Measurements from ENCODE around the gene TRIM43B.
A peak's percentile ranks its signal among the peaks of the same experiment; 100 is the strongest.
"Not testable (repeated sequence)": the region's sequence is repeated elsewhere in the genome, so short reads cannot be mapped to it uniquely, and the experiment has no call there.

The TRIM43B gene
- total RNA-seq, result 0 reads per million in 3 donors

GRCh38 chr2:95484654-95485053, at the start of gene TRIM43B:
TRIM43B (minus strand) TSS chr2:95484754; CDS start chr2:95482714, 2,040 bp downstream.
- not testable (repeated sequence) for H3K27me3 ChIP-seq (replicated peaks; ENCODE audit: control insufficient read depth, insufficient read depth, low read length, poor library complexity, severe bottlenecking); DNase-seq; H3K4me3 ChIP-seq (ENCODE audit: insufficient read depth, low read depth, low read length, poor library complexity, severe bottlenecking); H3K27ac ChIP-seq (ENCODE audit: insufficient read depth, low read length, poor library complexity, severe bottlenecking); H3K36me3 ChIP-seq (ENCODE audit: control insufficient read depth, insufficient read depth, low read length); H3K4me1 ChIP-seq (ENCODE audit: control insufficient read depth, insufficient read depth, low read length, poor library complexity, severe bottlenecking); H3K9me3 ChIP-seq (ENCODE audit: control insufficient read depth, low read length)

DNA sequence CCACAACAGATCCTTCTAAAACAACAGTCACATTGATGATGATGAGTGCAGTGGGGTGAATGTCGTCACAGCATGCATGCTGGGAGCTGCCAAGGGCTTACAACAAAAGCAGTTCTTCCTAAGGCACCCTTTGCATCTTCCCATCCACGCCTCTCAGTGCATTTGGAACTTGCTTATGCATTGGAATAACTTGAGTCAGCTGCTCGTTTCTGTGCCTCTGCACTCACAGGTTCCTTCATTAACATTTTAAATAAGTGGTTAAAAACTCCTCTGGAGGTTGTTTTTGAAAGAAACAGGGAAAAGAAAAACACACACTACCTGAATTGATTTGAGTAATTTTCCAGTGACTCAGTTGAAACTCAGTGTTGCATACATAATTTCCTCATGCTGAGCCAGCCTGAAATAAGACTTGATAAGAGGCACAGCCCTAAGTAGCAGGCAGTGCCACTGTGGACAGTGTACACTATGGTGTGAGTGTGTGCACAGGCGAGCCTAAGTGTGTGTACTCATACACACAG, 46.8 kb upstream of the TRIM43B start:
- Histone ChIP-seq H3K36me3 (ENCODE audit: control insufficient read depth, insufficient read depth, low read length) (peaks cover 3% of the 10 kb centered on the region), H3K4me3 (ENCODE audit: insufficient read depth, low read depth, low read length, poor library complexity, severe bottlenecking) (no peak overlapping the region), H3K27ac (ENCODE audit: insufficient read depth, low read length, poor library complexity, severe bottlenecking) (no peak overlapping the region), H3K27me3 (replicated peaks; ENCODE audit: control insufficient read depth, insufficient read depth, low read length, poor library complexity, severe bottlenecking) (no peaks in the 10 kb centered on the region), H3K9me3 (ENCODE audit: control insufficient read depth, low read length) (no peaks in the 10 kb centered on the region), H3K4me1 (ENCODE audit: control insufficient read depth, insufficient read depth, low read length, poor library complexity, severe bottlenecking) (peaks cover 4% of the 10 kb centered on the region)
- no peak for DNase-seq

GRCh38 chr2:95530734-95531133, 46.2 kb upstream of the TRIM43B start:
- no peak overlapping the region for H3K27ac ChIP-seq (ENCODE audit: insufficient read depth, low read length, poor library complexity, severe bottlenecking)
- no peaks in the 10 kb centered on the region for H3K9me3 ChIP-seq (ENCODE audit: control insufficient read depth, low read length)
- no peak for DNase-seq
- no peaks in the 10 kb centered on the region for H3K27me3 ChIP-seq (replicated peaks; ENCODE audit: control insufficient read depth, insufficient read depth, low read length, poor library complexity, severe bottlenecking)
- H3K4me3 ChIP-seq (ENCODE audit: insufficient read depth, low read depth, low read length, poor library complexity, severe bottlenecking), result no peak overlapping the region
- peaks cover 4% of the 10 kb centered on the region for H3K4me1 ChIP-seq (ENCODE audit: control insufficient read depth, insufficient read depth, low read length, poor library complexity, severe bottlenecking)
- H3K36me3 ChIP-seq (ENCODE audit: control insufficient read depth, insufficient read depth, low read length), result peaks cover 3% of the 10 kb centered on the region

DNA sequence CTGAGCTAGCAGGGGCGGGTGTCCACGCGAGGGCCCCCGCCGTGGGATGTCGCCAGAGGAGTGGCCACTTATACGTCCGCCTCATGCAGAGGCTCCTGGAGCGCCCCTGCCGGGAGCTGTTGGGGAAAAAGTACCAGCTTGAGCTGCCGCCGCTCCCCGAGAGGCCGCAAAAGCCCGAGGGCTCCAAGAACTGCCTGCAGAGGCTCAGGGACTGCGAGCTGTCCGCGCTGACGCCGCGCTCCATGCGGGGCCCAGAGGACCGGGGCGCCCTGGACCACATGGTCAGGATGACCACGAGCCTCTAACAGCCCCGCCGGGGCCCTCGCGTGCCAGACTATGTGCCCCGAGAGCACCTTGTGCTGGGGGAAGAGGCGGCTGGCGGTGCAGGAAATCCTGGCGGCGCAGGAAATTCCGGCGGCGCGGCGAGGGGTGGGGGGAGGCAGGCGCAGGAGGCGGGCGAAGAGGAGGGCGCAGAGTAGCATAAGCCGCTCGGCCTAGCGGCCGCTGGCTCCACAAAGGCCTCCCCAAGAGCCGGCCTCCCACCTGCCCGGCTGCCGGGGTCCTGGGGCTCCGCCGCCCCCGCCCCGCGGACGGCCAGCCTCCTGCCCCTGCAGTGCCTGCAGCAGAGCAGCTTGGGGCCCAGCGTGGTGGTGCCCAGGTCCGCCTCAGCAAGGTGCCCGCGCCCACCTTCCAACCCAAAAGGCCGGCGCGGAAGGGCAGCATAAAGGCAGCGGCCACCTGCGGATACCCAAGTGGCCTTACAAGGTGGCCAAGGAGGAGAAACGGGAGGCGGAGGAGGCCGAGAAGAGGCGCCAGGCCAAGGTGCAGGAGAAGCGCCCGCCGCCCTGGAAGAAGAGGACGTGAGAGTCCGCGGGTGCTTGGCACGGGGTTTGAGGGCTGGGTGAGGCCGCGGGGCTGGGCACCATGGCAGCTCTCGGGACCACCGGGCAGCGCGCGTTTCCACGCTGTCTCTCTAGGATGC, 42.1 kb upstream of the TRIM43B start:
- no peaks in the 10 kb centered on the region for H3K27me3 ChIP-seq (replicated peaks; ENCODE audit: control insufficient read depth, insufficient read depth, low read length, poor library complexity, severe bottlenecking)
- no peak overlapping the region for H3K27ac ChIP-seq (ENCODE audit: insufficient read depth, low read length, poor library complexity, severe bottlenecking)
- peaks cover 4% of the 10 kb centered on the region for H3K4me1 ChIP-seq (ENCODE audit: control insufficient read depth, insufficient read depth, low read length, poor library complexity, severe bottlenecking)
- H3K9me3 ChIP-seq (ENCODE audit: control insufficient read depth, low read length), result no peaks in the 10 kb centered on the region
- peak overlapping the region; percentile 73 for H3K4me3 ChIP-seq (ENCODE audit: insufficient read depth, low read depth, low read length, poor library complexity, severe bottlenecking)
- peaks cover 3% of the 10 kb centered on the region for H3K36me3 ChIP-seq (ENCODE audit: control insufficient read depth, insufficient read depth, low read length)
- peak in 2 of 3 donors; percentile 4 to 5 for DNase-seq

DNA sequence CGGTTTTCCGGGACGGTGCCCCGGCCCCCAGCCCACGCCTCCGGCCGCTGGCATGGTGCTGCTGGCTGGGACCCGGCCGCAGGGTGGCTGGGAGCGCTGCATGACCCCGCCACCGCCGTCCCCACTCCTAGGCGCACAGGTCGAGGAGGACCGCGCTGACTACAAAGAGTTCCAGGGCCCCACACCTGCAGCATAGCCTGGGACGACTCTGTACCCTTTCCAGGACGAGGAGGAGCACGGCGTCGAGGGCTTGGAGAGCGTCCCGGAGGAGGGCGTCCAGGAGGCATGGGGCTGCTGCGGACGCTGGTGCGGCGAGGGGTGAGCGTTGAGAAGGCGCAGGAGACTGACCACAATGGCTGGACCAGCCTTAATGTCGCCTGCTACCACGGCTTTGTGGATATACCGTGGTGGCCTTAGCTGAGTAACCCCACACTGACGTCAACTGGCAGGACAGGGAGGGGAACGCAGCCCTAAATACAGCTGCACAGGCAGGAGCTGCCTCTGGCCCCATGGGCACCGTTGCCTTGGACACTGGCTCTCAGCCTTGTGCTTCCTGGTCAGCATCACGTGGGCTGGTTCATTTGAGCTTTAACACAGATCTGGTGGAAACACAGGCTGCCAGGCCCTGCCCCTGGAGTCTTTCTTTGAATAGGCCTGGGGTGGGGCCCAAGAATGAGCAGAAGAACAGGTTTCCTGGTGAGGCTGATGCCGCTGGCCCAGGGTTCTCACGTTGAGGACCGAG, 40.9 kb upstream of the TRIM43B start:
- Histone ChIP-seq H3K36me3 (ENCODE audit: control insufficient read depth, insufficient read depth, low read length) (no peaks in the 10 kb centered on the region), H3K4me3 (ENCODE audit: insufficient read depth, low read depth, low read length, poor library complexity, severe bottlenecking) (no peak overlapping the region), H3K27me3 (replicated peaks; ENCODE audit: control insufficient read depth, insufficient read depth, low read length, poor library complexity, severe bottlenecking) (no peaks in the 10 kb centered on the region), H3K4me1 (ENCODE audit: control insufficient read depth, insufficient read depth, low read length, poor library complexity, severe bottlenecking) (peaks cover 4% of the 10 kb centered on the region), H3K9me3 (ENCODE audit: control insufficient read depth, low read length) (no peaks in the 10 kb centered on the region), H3K27ac (ENCODE audit: insufficient read depth, low read length, poor library complexity, severe bottlenecking) (no peak overlapping the region)
- DNase-seq, result no peak

GRCh38 chr2:95524195-95524594, 39.6 kb upstream of the TRIM43B start:
- H3K4me1 ChIP-seq (ENCODE audit: control insufficient read depth, insufficient read depth, low read length, poor library complexity, severe bottlenecking), result peaks cover 4% of the 10 kb centered on the region

DNA sequence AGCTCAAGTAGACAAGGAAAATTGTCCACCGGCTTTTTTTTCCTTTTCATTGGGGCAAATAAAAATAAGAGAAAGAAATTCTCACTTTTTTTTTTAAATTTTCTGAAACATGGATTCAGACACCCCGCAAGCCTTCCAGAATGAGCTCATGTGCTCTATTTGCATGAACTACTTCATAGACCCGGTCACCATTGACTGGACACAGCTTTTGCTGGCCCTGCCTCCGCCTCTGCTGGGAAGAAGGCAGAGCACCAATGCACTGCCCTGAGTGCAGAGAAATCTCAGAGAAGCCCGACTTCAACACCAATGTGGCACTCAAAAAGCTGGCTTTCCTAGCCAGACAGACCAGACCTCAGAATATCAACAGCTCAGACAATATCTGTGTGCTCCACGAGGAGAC, 30.2 kb upstream of the TRIM43B start:
- DNase-seq, result no peak

More at GRCh38 chr2:95524195-95524594, 39.6 kb upstream of the TRIM43B start:
- no peaks in the 10 kb centered on the region for H3K36me3 ChIP-seq (ENCODE audit: control insufficient read depth, insufficient read depth, low read length)
- H3K27ac ChIP-seq (ENCODE audit: insufficient read depth, low read length, poor library complexity, severe bottlenecking), result no peak overlapping the region
- H3K4me3 ChIP-seq (ENCODE audit: insufficient read depth, low read depth, low read length, poor library complexity, severe bottlenecking), result no peak overlapping the region
- H3K9me3 ChIP-seq (ENCODE audit: control insufficient read depth, low read length), result no peaks in the 10 kb centered on the region
- DNase-seq, result no peak
- no peaks in the 10 kb centered on the region for H3K27me3 ChIP-seq (replicated peaks; ENCODE audit: control insufficient read depth, insufficient read depth, low read length, poor library complexity, severe bottlenecking)

GRCh38 chr2:95514226-95514625, 29.7 kb upstream of the TRIM43B start:
- not testable (repeated sequence) for H3K27ac ChIP-seq (ENCODE audit: insufficient read depth, low read length, poor library complexity, severe bottlenecking); H3K36me3 ChIP-seq (ENCODE audit: control insufficient read depth, insufficient read depth, low read length); H3K4me3 ChIP-seq (ENCODE audit: insufficient read depth, low read depth, low read length, poor library complexity, severe bottlenecking); DNase-seq; H3K9me3 ChIP-seq (ENCODE audit: control insufficient read depth, low read length); H3K4me1 ChIP-seq (ENCODE audit: control insufficient read depth, insufficient read depth, low read length, poor library complexity, severe bottlenecking); H3K27me3 ChIP-seq (replicated peaks; ENCODE audit: control insufficient read depth, insufficient read depth, low read length, poor library complexity, severe bottlenecking)

More for the DNA sequence above, 30.2 kb upstream of the TRIM43B start:
- Histone ChIP-seq H3K4me1 (ENCODE audit: control insufficient read depth, insufficient read depth, low read length, poor library complexity, severe bottlenecking) (no peaks in the 10 kb centered on the region), H3K36me3 (ENCODE audit: control insufficient read depth, insufficient read depth, low read length) (no peaks in the 10 kb centered on the region), H3K4me3 (ENCODE audit: insufficient read depth, low read depth, low read length, poor library complexity, severe bottlenecking) (no peak overlapping the region), H3K27me3 (replicated peaks; ENCODE audit: control insufficient read depth, insufficient read depth, low read length, poor library complexity, severe bottlenecking) (no peaks in the 10 kb centered on the region), H3K27ac (ENCODE audit: insufficient read depth, low read length, poor library complexity, severe bottlenecking) (no peak overlapping the region), H3K9me3 (ENCODE audit: control insufficient read depth, low read length) (no peaks in the 10 kb centered on the region)

- Histone ChIP-seq H3K4me1 (ENCODE audit: control insufficient read depth, insufficient read depth, low read length, poor library complexity, severe bottlenecking) (no peaks in the 10 kb centered on the region), H3K36me3 (ENCODE audit: control insufficient read depth, insufficient read depth, low read length) (no peaks in the 10 kb centered on the region)
Measured at GRCh38 chr2:95509408-95509807, 24.9 kb upstream of the TRIM43B start.

More at GRCh38 chr2:95509408-95509807, 24.9 kb upstream of the TRIM43B start:
- DNase-seq, result no peak
- Histone ChIP-seq H3K4me3 (ENCODE audit: insufficient read depth, low read depth, low read length, poor library complexity, severe bottlenecking) (no peak overlapping the region), H3K27ac (ENCODE audit: insufficient read depth, low read length, poor library complexity, severe bottlenecking) (no peak overlapping the region), H3K27me3 (replicated peaks; ENCODE audit: control insufficient read depth, insufficient read depth, low read length, poor library complexity, severe bottlenecking) (no peaks in the 10 kb centered on the region), H3K9me3 (ENCODE audit: control insufficient read depth, low read length) (no peaks in the 10 kb centered on the region)
